H9 (cell line): ENCODE results near the gene BCCIP. TPM values are rescaled to one million over a fixed set of nuclear protein-coding genes. Genes with fewer than 3 reads are reported as not detected.
A peak's percentile ranks its signal among the peaks of the same experiment; 100 is the strongest.

Source experiments
- DNase-seq: peaks from one replicate; pipeline ENCODE4 v3.0.0-alpha.2; 2017
- H2AFZ ChIP-seq: one replicate; pipeline ENCODE4 v1.6.1; 2013; ENCODE audit warnings: mild to moderate bottlenecking, low read length, control low read depth, moderate library complexity
- H2AK5ac ChIP-seq: 2 replicates; pipeline ENCODE4 v1.6.1; 2013; ENCODE audit warnings: low read length, control low read depth, mixed read lengths; ENCODE audit not compliant: insufficient read length
- H2BK120ac ChIP-seq: one replicate; pipeline ENCODE4 v1.6.1; 2013; ENCODE audit warnings: low read depth, mild to moderate bottlenecking, low read length, control low read depth, inconsistent platforms; ENCODE audit not compliant: poor library complexity, severe bottlenecking
- H2BK12ac ChIP-seq: 2 replicates; pipeline ENCODE4 v1.6.1; 2013; ENCODE audit warnings: low read length, control low read depth, mixed read lengths, low read depth; ENCODE audit not compliant: insufficient read length
- H2BK15ac ChIP-seq: 2 replicates; pipeline ENCODE4 v1.6.1; 2013; ENCODE audit warnings: low read depth, low read length, control low read depth
- H2BK20ac ChIP-seq: one replicate; pipeline ENCODE4 v1.6.1; 2013; ENCODE audit warnings: low read depth, mild to moderate bottlenecking, low read length, control low read depth, inconsistent platforms; ENCODE audit not compliant: poor library complexity, severe bottlenecking
- H2BK5ac ChIP-seq: 2 replicates; pipeline ENCODE4 v1.6.1; 2013; ENCODE audit warnings: low read length, control low read depth, mixed read lengths; ENCODE audit not compliant: insufficient read length
- H3K14ac ChIP-seq: 2 replicates; pipeline ENCODE4 v1.6.1; 2013; ENCODE audit warnings: low read length, control low read depth; ENCODE audit not compliant: insufficient read depth
- H3K18ac ChIP-seq: 2 replicates; pipeline ENCODE4 v1.6.1; 2013; ENCODE audit warnings: low read depth, mild to moderate bottlenecking, mixed read lengths, low read length, control low read depth; ENCODE audit not compliant: insufficient read length
- H3K23ac ChIP-seq: 2 replicates; pipeline ENCODE4 v1.6.1; 2013; ENCODE audit warnings: low read length, control low read depth, mixed read lengths, low read depth; ENCODE audit not compliant: insufficient read length
- H3K23me2 ChIP-seq: 2 replicates; pipeline ENCODE4 v1.6.1; 2013; ENCODE audit warnings: low read depth, mild to moderate bottlenecking, mixed read lengths, low read length, control low read depth; ENCODE audit not compliant: insufficient read length, poor library complexity, severe bottlenecking
- H3K27ac ChIP-seq: 2 replicates; pipeline ENCODE4 v1.5.1; 2013; ENCODE audit warnings: low read length, control low read depth, mixed read lengths, low read depth; ENCODE audit not compliant: insufficient read length
- H3K27me3 ChIP-seq: 2 replicates; pipeline ENCODE4 v1.6.1; 2013; ENCODE audit warnings: low read length, control low read depth, inconsistent platforms; ENCODE audit not compliant: insufficient read depth
- H3K4ac ChIP-seq: 2 replicates; pipeline ENCODE4 v1.6.1; 2013; ENCODE audit warnings: low read depth, mild to moderate bottlenecking, control low read depth, inconsistent platforms, low read length, moderate library complexity
- H3K4me1 ChIP-seq: 2 replicates; pipeline ENCODE4 v1.6.1; 2013; ENCODE audit warnings: low read length, control low read depth, inconsistent platforms; ENCODE audit not compliant: insufficient read depth
- H3K4me2 ChIP-seq: 2 replicates; pipeline ENCODE4 v1.6.1; 2013; ENCODE audit warnings: low read length, control low read depth, mixed read lengths; ENCODE audit not compliant: insufficient read length, insufficient read depth
- H3K56ac ChIP-seq: 2 replicates; pipeline ENCODE4 v1.6.1; 2013; ENCODE audit warnings: low read depth, mild to moderate bottlenecking, mixed read lengths, low read length, control low read depth; ENCODE audit not compliant: insufficient read length
- H3K79me1 ChIP-seq: 2 replicates; pipeline ENCODE4 v1.6.1; 2013; ENCODE audit warnings: low read depth, mild to moderate bottlenecking, moderate library complexity, low read length, control low read depth, inconsistent platforms; ENCODE audit not compliant: insufficient read depth, poor library complexity, severe bottlenecking
- H3K79me2 ChIP-seq: 2 replicates; pipeline ENCODE4 v1.6.1; 2013; ENCODE audit warnings: low read length, control low read depth, inconsistent platforms; ENCODE audit not compliant: insufficient read depth
- H3K9ac ChIP-seq: 2 replicates; pipeline ENCODE4 v1.6.1; 2013; ENCODE audit warnings: low read length, control low read depth, mixed read lengths; ENCODE audit not compliant: insufficient read length; ENCODE audit errors: extremely low read depth
- H3K9me3 ChIP-seq: one replicate; pipeline ENCODE4 v1.6.1; 2013; ENCODE audit warnings: low read depth, low read length, inconsistent platforms; ENCODE audit not compliant: control insufficient read depth
- H3T11ph ChIP-seq: one replicate; pipeline ENCODE4 v1.6.1; 2013; ENCODE audit warnings: mild to moderate bottlenecking, low read length, control low read depth, inconsistent platforms
- H4K20me1 ChIP-seq: one replicate; pipeline ENCODE4 v1.6.1; 2013; ENCODE audit not compliant: control insufficient read depth, insufficient read length, insufficient read depth
- H4K5ac ChIP-seq: 2 replicates; pipeline ENCODE4 v1.6.1; 2013; ENCODE audit warnings: low read depth, mild to moderate bottlenecking, mixed read lengths, low read length, control low read depth; ENCODE audit not compliant: insufficient read length
- H4K8ac ChIP-seq: replicated peaks from 2 replicates; pipeline ENCODE4 v1.6.1; 2013; ENCODE audit warnings: low read length, control low read depth, mixed read lengths, low read depth; ENCODE audit not compliant: insufficient read length
- H4K91ac ChIP-seq: 2 replicates; pipeline ENCODE4 v1.6.1; 2013; ENCODE audit warnings: low read depth, mild to moderate bottlenecking, moderate library complexity, mixed read lengths, low read length, control low read depth; ENCODE audit not compliant: insufficient read length
- H3K27ac Mint-ChIP-seq, 3 experiments: 2 replicates in 2 of 3; 3 replicates in 1 of 3; pipeline ENCODE4 v1.8.0; 2020 to 2021; ENCODE audit warnings: mixed read lengths in 3 of 3, mild to moderate bottlenecking in 1 of 3, moderate library complexity in 1 of 3
- H3K27me3 Mint-ChIP-seq: 2 replicates; pipeline ENCODE4 v1.8.0; 2021; ENCODE audit warnings: low read depth, mild to moderate bottlenecking, moderate library complexity, mixed read lengths
- H3K36me3 Mint-ChIP-seq, 3 experiments: 2 replicates in 2 of 3; 3 replicates in 1 of 3; pipeline ENCODE4 v1.8.0; 2020 to 2021; ENCODE audit warnings: low read depth in 3 of 3, mixed read lengths in 3 of 3; ENCODE audit not compliant: insufficient read depth in 1 of 3
- H3K4me1 Mint-ChIP-seq, 2 experiments: 2 replicates each; pipeline ENCODE4 v1.8.0; 2020; ENCODE audit warnings: mixed read lengths in 2 of 2
- H3K4me3 Mint-ChIP-seq, 2 experiments: 2 replicates in 1 of 2; 3 replicates in 1 of 2; pipeline ENCODE4 v1.8.0; 2020 to 2021; ENCODE audit warnings: mild to moderate bottlenecking in 2 of 2, mixed read lengths in 2 of 2, moderate library complexity in 1 of 2
- H3K9me3 Mint-ChIP-seq, 2 experiments: 2 replicates in 1 of 2; 3 replicates in 1 of 2; pipeline ENCODE4 v1.8.0; 2020; ENCODE audit warnings: mild to moderate bottlenecking in 2 of 2, mixed read lengths in 2 of 2, moderate library complexity in 1 of 2
- WGBS: extraction: QIAGEN DNeasy Blood & Tissue Kit; methylation state at CpG from one replicate; pipeline ENCODE4 v1.1.7; 2013; ENCODE audit warnings: missing lambda C conversion rate, low lambda C conversion rate, mixed read lengths; ENCODE audit not compliant: insufficient read length; ENCODE audit errors: extremely low coverage; 5-methylcytosine and 5-hydroxymethylcytosine counted together
- total RNA-seq: library from RNA; stranded (reverse); gene quantifications from 2 replicates; pipeline ENCODE4 v1.2.1, GENCODE V29; 2021
- TF ChIP-seq, protein P1 (sequence below): fragments of 200-600 bp; sonication (generic); conservative IDR thresholded peaks from 3 replicates; pipeline ENCODE4 v1.8.0; 2021; ENCODE audit warnings: antibody characterized with exemption, mild to moderate bottlenecking

Gene BCCIP
- total RNA-seq, 1 experiment from 2014 or later, result 119 TPM

DNA sequence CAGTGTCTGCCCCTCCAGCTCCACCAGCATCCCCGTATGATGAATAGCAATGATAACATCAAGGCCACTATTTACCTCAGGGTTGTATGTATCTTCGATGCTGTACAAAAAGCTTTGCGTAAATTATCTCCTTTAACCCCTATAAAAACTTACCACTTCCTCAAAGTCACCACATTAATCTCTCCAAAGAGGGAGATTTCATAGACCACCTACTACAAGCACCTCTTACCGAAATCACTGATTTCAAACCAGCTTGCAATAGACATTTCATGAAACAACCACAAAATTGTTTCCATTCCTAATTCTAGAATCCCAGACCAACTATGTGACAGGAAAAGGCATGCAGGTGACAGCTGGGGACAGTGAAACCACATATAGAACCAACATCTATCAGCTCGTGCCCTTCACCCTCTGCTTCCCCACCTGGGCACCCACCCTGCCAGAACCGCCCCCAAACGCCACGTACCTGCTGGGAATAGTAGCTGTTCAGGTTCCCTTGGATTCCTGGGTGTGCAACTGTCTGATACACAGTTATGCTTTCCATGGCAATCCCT lies 27.6 kb upstream of the BCCIP start:
- no peaks in the 10 kb centered on the region for H3K4me1 Mint-ChIP-seq
- WGBS, result no CpG with 5 or more reads among the region's 8 CpGs

More for the DNA sequence above, 27.6 kb upstream of the BCCIP start:
- Histone ChIP-seq H3K79me1 (no peaks in the 10 kb centered on the region), H2AK5ac (no peak overlapping the region), H3K4me1 (no peaks in the 10 kb centered on the region), H3K23me2 (no peaks in the 10 kb centered on the region), H3K9ac (no peak overlapping the region), H2BK120ac (no peak overlapping the region), H2AFZ (no peak overlapping the region), H2BK15ac (no peak overlapping the region), H3K14ac (no peak overlapping the region), H3K27me3 (no peaks in the 10 kb centered on the region), H2BK12ac (no peak overlapping the region), H2BK20ac (no peak overlapping the region), H4K8ac (no peak overlapping the region), H3K4ac (no peak overlapping the region), H3K79me2 (no peaks in the 10 kb centered on the region), H3K27ac (no peak overlapping the region), H3K18ac (no peak overlapping the region), H3K4me2 (no peak overlapping the region), H3K23ac (no peak overlapping the region), H4K5ac (no peak overlapping the region), H3K9me3 (no peaks in the 10 kb centered on the region), H3T11ph (no peak overlapping the region), H3K56ac (no peak overlapping the region), H4K91ac (no peak overlapping the region), H2BK5ac (no peak overlapping the region), H4K20me1 (no peaks in the 10 kb centered on the region)
- Mint-ChIP-seq H3K4me3 (no peak overlapping the region), H3K27ac (0 out of 7 replicates have a peak overlapping the region, but pooled peaks of 1 of the 3 experiments have one; percentile 63), H3K36me3 (peaks cover 5 to 35% (median 25%) of the 10 kb centered on the region in 3 experiments), H3K9me3 (no peaks in the 10 kb centered on the region), H3K27me3 (no peaks in the 10 kb centered on the region)
- TF ChIP-seq, protein P1, sequence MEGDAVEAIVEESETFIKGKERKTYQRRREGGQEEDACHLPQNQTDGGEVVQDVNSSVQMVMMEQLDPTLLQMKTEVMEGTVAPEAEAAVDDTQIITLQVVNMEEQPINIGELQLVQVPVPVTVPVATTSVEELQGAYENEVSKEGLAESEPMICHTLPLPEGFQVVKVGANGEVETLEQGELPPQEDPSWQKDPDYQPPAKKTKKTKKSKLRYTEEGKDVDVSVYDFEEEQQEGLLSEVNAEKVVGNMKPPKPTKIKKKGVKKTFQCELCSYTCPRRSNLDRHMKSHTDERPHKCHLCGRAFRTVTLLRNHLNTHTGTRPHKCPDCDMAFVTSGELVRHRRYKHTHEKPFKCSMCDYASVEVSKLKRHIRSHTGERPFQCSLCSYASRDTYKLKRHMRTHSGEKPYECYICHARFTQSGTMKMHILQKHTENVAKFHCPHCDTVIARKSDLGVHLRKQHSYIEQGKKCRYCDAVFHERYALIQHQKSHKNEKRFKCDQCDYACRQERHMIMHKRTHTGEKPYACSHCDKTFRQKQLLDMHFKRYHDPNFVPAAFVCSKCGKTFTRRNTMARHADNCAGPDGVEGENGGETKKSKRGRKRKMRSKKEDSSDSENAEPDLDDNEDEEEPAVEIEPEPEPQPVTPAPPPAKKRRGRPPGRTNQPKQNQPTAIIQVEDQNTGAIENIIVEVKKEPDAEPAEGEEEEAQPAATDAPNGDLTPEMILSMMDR, result no peak
- no peak for DNase-seq
